GM19463 (cell line): Measurements from ENCODE around the gene PROM2.

ENCODE experiments used
- ATAC-seq: cut with Tn5 transposase; IDR thresholded peaks from one replicate; pipeline ENCODE4 v1.9.1; 2021; ENCODE audit warnings: mild to moderate bottlenecking, moderate library complexity; ENCODE audit not compliant: unreplicated experiment

PROM2 gene

GRCh38 chr2:95283562-95283961, 9.3 kb downstream of the PROM2 start:
- no peak for ATAC-seq

GRCh38 chr2:95284886-95285541, 10.8 kb downstream of the PROM2 start:
- no peak for ATAC-seq

DNA sequence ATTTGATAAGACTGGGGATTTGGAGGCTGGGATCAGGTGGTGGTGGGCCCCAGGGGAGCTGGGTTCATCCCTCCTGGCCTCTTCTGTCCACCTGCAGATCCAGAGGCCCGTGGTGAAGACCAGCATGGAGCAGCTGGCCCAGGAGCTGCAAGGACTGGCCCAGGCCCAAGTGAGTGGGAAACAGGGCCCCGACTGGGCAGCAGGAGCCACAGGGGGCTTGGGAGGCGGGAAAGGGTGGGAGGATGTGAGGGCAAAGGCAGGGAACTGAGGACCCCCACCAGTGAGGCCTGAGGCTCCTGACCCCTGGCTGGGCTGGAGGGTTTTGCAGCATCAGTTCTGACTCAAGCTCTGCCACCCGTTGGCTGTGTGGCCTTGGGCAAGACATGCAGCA, 11.3 kb downstream of the PROM2 start:
- ATAC-seq: no peak

DNA sequence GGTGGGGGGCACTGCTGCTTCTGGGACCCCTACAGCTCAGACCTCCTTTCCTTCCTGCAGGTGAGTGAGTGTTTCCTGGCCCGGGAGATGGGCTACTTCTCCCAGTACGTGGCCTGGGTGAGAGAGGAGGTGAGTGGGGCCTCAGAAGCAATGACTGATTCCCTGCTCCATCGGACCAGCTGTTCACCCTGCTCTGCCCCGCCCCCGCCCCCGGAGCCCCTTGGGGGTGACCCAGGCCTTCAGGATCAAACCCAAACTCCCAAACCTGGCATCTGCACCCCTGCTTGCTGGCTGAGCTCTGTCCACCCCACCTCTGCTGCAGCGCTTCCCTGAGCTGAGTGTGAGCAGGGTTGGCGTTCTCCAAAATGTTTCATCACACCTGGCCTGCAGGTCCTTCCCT, 13.1 kb downstream of the PROM2 start:
- no peak for ATAC-seq

- no peak for ATAC-seq
These were observed 13.6 kb downstream of the PROM2 start for GRCh38 chr2:95287806-95288205.

- no peak for ATAC-seq
These were observed 15.0 kb downstream of the PROM2 start for GRCh38 chr2:95289253-95289652.

DNA sequence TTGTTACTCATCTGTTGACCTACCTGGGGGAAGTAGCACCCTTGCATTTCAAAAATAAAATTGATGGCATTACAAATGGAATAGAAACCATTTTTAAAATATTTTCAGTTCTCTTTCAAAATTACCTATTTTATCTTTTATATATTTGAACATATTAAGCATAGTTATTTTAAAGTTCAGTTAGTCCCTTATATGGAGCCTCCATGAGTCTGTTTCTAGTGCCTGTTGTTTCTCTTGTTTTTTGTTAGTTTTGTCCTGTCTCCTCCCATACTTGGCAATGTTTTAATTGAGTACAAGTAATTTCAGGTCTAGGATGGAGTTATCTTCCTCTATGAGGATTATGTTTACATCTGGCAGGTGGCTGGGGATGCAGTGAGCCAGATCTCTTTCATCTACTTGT, 17.0 kb downstream of the PROM2 start:
- ATAC-seq: no peak

GRCh38 chr2:95292623-95293260, 18.5 kb downstream of the PROM2 start:
- ATAC-seq: no peak

DNA sequence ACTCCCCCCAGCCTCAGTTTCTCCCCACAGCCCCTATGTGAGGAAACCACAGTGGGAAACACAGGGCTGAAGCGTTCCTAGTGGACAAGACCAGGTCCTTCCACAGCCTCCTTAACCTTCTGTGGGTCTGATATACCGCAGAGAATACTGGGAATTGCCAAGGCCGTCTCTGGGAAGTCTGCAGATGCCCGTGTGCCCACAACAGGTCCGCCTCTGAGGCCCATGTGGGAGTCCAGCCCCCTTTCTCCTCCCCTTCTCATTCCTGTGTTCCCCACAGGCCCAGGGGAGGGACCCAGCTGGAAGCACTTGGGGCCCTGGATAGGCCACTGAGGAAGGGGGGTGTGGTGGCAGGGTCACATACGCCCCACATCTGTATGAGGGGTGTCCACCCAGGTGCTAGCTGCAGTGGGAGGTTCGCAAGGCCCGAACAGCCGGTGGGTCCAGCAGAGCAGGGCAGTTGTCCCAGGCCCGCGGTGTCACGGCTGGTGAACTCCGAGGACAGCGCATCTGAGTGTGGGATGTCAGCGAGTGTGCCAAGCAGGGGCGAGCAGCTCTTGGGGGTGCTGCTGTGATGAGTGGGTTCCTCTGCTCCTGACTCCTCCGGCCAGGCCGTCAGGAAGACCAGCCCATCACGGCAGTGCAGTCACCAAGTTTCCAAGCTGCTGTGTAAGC, 20.5 kb downstream of the PROM2 start:
- no peak for ATAC-seq

DNA sequence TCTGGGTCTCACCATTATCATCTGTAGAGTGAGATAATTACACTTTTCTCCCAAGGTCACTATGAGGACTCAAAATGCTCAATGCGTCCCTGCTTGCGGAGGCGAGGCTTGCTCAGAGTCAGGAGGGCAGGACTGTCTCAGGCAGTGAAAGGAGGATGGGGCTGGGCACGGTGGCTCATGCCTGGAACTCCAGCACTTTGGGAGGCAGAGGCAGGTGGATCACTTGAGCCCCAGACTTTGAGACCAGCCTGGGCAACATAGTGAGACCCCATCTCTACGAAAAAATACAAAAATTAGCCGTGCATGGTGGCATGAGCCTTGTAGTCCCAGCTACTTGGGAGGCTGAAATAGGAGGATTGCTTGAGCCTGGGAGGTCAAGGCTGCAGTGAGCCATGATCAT, 21.1 kb downstream of the PROM2 start:
- ATAC-seq: no peak

DNA sequence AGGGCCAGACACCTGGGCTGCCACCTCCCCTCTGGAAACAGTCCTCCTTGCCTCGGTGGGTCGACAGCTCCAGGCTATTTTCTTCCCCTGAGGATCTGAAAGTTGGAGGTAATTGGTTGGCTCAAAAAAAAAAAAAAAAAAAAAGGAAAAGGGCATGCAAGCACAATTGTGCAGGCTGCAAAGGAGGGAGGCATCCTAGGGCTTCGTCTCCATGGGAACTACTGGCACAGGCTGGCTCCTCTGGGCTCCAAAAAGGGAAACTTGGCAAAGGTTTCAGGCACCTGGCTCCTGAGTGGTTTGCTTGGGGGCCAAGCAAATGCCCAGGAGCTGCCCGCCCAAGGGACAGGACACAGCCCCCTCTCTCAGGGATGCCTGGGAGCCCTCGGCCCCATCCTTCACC, 21.8 kb downstream of the PROM2 start:
- no peak for ATAC-seq

- no peak for ATAC-seq
These were observed 22.7 kb downstream of the PROM2 start, which contains the start of gene KCNIP3 for GRCh38 chr2:95296880-95297487. Gene KCNIP3 (plus strand): TSS chr2:95297347. CDS start chr2:95297439, 92 bp downstream.

DNA sequence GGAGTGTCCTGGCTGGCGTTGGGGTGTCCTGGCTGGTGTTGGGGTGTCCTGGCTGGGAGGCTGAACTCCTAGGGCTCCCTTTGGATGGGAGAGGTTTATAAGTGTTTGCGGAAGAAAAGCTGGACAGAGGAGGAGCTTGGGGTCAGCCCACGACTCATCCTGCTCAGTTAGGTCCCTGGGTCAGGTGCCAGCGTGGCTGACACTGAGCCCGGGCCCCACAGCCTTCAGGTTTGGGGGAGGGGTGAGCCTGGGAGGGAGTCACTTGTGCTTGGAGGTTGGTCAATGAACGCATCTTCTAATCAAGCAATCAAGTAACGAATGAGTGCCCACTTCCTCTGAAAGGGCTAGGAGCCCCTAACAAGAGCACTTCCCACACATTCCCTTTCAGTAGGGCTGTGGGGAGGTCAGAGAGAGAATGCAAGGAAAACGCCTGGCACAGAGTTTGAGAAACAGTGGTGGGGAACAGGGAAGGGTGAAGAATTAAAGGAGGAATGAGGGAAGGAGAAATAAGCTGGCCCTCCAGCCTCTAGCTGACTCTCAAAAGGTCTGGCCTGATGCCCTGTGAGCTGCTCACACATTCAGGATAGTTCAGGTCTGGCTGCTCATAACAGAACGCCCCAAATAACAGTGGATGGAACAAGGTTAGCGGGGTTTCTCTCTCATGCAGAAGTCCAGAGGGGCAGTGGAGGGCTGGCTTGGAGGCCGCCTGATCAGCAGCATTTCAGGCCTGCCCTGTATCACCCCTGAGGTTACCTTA, 23.6 kb downstream of the PROM2 start:
- no peak for ATAC-seq

DNA sequence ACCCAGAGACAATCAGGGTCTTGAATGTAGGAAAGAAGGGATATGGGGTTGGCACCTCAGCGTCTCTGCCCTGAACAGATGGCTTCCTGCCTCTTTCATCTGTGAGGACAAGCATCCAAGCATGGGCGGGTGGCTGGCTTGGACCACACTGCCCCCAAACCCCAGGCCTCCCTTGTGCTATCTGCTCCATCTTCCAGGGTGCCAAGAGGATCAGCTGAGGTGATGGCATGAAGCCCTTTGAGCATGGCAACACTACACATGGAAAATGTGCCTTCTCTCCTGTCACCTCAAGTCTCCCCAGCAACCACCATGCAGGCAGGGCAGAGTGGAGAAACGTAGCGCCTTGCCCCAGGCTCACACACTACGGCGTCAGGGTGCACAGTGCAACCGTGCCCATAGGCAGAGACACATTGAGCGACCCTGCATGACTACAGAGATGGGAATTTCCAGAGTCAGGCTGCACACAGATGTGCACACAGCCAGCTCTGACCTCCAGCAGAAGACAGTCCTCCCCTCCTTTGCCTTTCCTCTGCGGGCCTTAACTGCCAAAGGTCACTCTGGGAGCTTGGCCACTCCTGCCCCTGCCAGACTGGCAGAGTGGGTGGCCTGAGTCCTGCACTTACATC, 24.4 kb downstream of the PROM2 start:
- no peak for ATAC-seq

- no peak for ATAC-seq
These were observed 25.7 kb downstream of the PROM2 start for GRCh38 chr2:95299961-95300360.

DNA sequence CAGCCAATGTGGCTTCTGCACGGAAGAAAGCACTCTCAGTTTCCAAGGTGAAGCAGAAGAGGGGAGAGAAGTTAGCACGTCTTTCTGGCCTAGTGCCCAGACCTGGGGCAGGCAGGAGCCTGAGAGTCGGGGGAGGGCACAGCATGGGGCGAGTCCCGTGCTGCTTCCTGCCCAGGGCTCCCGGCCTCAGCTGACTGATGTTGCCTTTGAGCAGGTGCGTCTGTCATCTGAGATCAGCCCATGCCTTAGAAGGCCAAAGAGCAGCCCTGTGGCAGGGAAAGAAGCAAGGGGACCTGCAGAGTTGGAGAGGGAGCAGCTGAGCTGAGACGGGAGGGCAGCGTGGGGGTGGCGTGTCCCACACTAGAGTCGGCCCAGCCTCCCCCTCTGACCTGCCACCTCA, 26.2 kb downstream of the PROM2 start:
- ATAC-seq: no peak

DNA sequence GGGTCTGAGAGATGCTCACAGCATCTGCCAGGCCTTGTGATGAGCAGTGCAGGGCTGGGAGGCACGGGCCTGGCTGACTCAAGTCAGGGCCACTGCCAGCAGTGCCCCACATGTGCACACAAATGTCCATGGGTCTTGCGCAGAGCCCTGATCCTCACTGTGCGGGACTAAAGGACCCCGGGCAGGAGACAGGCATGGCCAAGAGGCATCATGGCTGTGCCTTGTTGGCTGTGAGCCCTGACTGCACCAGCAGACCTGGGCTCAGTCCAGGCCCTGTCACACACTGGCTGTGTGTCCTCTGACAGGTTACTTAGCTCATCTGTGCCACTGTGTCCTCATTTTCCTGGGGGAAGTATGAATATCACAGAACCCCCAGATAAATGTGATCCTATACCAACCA, 26.9 kb downstream of the PROM2 start:
- ATAC-seq: no peak

DNA sequence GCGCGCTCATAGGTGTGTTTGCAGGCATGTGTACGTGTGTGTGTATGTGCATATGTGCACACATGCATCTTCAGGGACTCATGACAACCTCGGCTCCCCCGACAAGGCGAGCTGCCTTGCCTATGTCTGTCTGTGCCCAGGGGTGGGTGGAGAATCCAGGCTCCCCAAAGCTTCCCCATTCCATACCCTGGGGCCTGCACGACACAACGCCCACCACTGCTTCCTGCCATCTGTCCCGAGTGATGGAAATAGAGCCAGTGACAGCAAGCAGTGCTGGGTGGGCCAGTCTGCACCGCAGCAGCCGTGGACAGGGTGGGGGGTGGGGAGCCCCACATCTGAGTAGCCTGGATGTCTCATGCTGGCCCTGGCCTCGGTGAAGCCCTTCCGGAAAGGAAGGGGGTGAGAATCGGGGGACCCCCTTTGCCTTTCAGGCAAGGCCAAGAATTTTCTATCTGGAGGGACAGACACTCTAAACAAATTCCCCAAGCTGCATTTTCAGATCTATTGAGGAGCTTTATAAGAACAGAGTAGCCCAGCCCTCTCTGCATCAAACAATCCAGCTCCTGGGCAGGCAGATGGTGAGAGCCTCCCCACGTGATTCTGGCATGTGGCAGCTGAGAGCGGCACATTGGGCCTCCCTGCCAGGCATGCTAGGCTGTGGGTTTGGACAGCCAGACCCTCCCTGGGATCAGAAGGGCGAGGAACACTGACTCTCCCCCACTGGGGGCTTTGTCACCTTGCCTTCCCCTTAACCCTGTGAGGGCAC, 27.8 kb downstream of the PROM2 start:
- ATAC-seq: no peak

- ATAC-seq: no peak
These were observed 29.1 kb downstream of the PROM2 start for GRCh38 chr2:95303191-95303919.
